CD4-positive, alpha-beta T cell (primary cell): ENCODE data around the gene PLXDC1. TPM values are rescaled to one million over a fixed set of nuclear protein-coding genes. Genes with fewer than 3 reads are reported as not detected.

Experiments
- ATAC-seq: fragments of 200-7000 bp; cut with Tn5 transposase; one replicate; pipeline ENCODE4 v1.10.0; 2022; ENCODE audit warnings: mild to moderate bottlenecking; ENCODE audit not compliant: poor library complexity
- CTCF ChIA-PET: fragments of 350-600 bp; sonication (Branson Sonifier 250); formaldehyde crosslinking; loops from one replicate; lab custom pipeline; 2021; ENCODE audit warnings: antibody characterized with exemption, inconsistent platforms; lab: Charles Lee
- POLR2A ChIA-PET: fragments of 350-600 bp; sonication (Branson Sonifier 250); formaldehyde crosslinking; loops from one replicate; lab custom pipeline; 2021; ENCODE audit warnings: antibody characterized with exemption, inconsistent platforms; lab: Charles Lee
- DNase-seq, 14 experiments: peaks; one replicate each; pipeline ENCODE4 v3.0.0-alpha.2; 2013 to 2020; ENCODE audit warnings: mixed read lengths in 2 of 14
- H3K27ac ChIP-seq, 2 donors: one replicate each; pipeline versions ENCODE4 v1.5.1 to v1.7.0; 2013; ENCODE audit warnings: low read length in 2 of 2, low read depth in 1 of 2, mild to moderate bottlenecking in 1 of 2
- H3K27me3 ChIP-seq, 2 experiments: 1 replicate in 1 of 2; 2 replicates in 1 of 2; pipeline versions ENCODE4 v1.6.1 to v1.7.0; 2013; ENCODE audit warnings: low read length in 2 of 2, control low read depth in 1 of 2, mild to moderate bottlenecking in 1 of 2, moderate library complexity in 1 of 2; ENCODE audit not compliant: insufficient read depth in 2 of 2, control insufficient read depth in 1 of 2
- H3K36me3 ChIP-seq: one replicate; pipeline ENCODE4 v1.6.1; 2013; ENCODE audit warnings: low read length, control low read depth; ENCODE audit not compliant: insufficient read depth
- H3K4me1 ChIP-seq: one replicate; pipeline ENCODE4 v1.6.1; 2013; ENCODE audit warnings: low read length, control low read depth; ENCODE audit not compliant: insufficient read depth
- H3K4me3 ChIP-seq: one replicate; pipeline ENCODE4 v1.5.1; 2013; ENCODE audit warnings: mild to moderate bottlenecking, low read length, moderate library complexity
- H3K9me3 ChIP-seq, 2 experiments: 1 replicate in 1 of 2; 2 replicates in 1 of 2; pipeline versions ENCODE4 v1.6.1 to v1.7.0; 2013; ENCODE audit warnings: low read length in 2 of 2, mild to moderate bottlenecking in 2 of 2, control low read depth in 1 of 2, moderate library complexity in 1 of 2; ENCODE audit not compliant: control insufficient read depth in 1 of 2, insufficient read depth in 1 of 2
- H3K27ac Mint-ChIP-seq: one replicate; pipeline ENCODE4 v1.8.0; 2020; ENCODE audit warnings: mixed read lengths
- H3K27me3 Mint-ChIP-seq: one replicate; pipeline ENCODE4 v1.8.0; 2021; ENCODE audit warnings: mixed read lengths
- H3K36me3 Mint-ChIP-seq: one replicate; pipeline ENCODE4 v1.8.0; 2021; ENCODE audit warnings: low read depth, mixed read lengths
- H3K4me1 Mint-ChIP-seq: one replicate; pipeline ENCODE4 v1.8.0; 2021; ENCODE audit warnings: low read depth, mixed read lengths
- H3K4me3 Mint-ChIP-seq: one replicate; pipeline ENCODE4 v1.8.0; 2020; ENCODE audit warnings: mild to moderate bottlenecking, mixed read lengths
- H3K9me3 Mint-ChIP-seq: one replicate; pipeline ENCODE4 v1.8.0; 2020; ENCODE audit warnings: mixed read lengths
- intact Hi-C, 2 experiments: fragments of 100-400 bp; cut with DNase I in 1 of 2; cut with micrococcal nuclease in 1 of 2; formaldehyde crosslinking; loops; one replicate each; pipeline versions ENCODE4 v1.15.1 to v1.9.0; 2023 to 2025; cut with DNase I, micrococcal nuclease
- total RNA-seq, 174 experiments: library from RNA in 2 of 174; stranded (reverse) in 2 of 174; gene quantifications; one replicate each; pipeline ENCODE4 v1.2.3 and lab custom pipeline; 2021 to 2026
- TF ChIP-seq, protein P1 (sequence below): fragments of 200-600 bp; IDR thresholded peaks from one replicate; pipeline ENCODE4 v1.8.0; 2022; ENCODE audit warnings: antibody characterized with exemption, mild to moderate bottlenecking

PLXDC1 gene
- total RNA-seq, 2 experiments from 2014 or later: 66.7 to 67.6 TPM

GRCh38 chr17:39197380-39198185, 46.1 kb upstream of the PLXDC1 start, which contains the start of gene CACNB1:
TSS of gene CACNB1 (minus strand) at chr17:39197669. CDS start at chr17:39197495, 174 bp downstream.
- DNase-seq: peak; percentile 25 to 83 (median 62)
- Mint-ChIP-seq H3K9me3 (no peaks in the 10 kb centered on the region), H3K27ac (peak within 1 kb of the TSS; percentile 94), H3K36me3 (peaks cover 32% of the 10 kb centered on the region), H3K4me3 (peak within 1 kb of the TSS; percentile 90), H3K27me3 (no peaks in the 10 kb centered on the region), H3K4me1 (peaks cover 65% of the 10 kb centered on the region)
- peaks cover 27% of the 10 kb centered on the region for H3K36me3 ChIP-seq
- H3K27ac ChIP-seq: peak within 1 kb of the TSS; percentile 48 to 63
- ATAC-seq: peak; percentile 46
- CTCF ChIA-PET: interaction anchor here (1.3 kb wide), 1 partner anchor 10 kb away, joined by 4 read pairs; no protein-coding TSS in a partner anchor
- peaks cover 81% of the 10 kb centered on the region for H3K4me1 ChIP-seq
- POLR2A ChIA-PET: interaction anchor here (0.6 kb wide), 1 partner anchor 344 kb away, joined by 4 read pairs; the partner anchor contains the start of gene RPL23
- H3K27me3 ChIP-seq: no peaks in the 10 kb centered on the region
- intact Hi-C loops: no loop called here
- peak within 1 kb of the TSS; percentile 90 for H3K4me3 ChIP-seq
- no peaks in the 10 kb centered on the region for H3K9me3 ChIP-seq
- TF ChIP-seq, protein P1, sequence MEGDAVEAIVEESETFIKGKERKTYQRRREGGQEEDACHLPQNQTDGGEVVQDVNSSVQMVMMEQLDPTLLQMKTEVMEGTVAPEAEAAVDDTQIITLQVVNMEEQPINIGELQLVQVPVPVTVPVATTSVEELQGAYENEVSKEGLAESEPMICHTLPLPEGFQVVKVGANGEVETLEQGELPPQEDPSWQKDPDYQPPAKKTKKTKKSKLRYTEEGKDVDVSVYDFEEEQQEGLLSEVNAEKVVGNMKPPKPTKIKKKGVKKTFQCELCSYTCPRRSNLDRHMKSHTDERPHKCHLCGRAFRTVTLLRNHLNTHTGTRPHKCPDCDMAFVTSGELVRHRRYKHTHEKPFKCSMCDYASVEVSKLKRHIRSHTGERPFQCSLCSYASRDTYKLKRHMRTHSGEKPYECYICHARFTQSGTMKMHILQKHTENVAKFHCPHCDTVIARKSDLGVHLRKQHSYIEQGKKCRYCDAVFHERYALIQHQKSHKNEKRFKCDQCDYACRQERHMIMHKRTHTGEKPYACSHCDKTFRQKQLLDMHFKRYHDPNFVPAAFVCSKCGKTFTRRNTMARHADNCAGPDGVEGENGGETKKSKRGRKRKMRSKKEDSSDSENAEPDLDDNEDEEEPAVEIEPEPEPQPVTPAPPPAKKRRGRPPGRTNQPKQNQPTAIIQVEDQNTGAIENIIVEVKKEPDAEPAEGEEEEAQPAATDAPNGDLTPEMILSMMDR: no peak

DNA sequence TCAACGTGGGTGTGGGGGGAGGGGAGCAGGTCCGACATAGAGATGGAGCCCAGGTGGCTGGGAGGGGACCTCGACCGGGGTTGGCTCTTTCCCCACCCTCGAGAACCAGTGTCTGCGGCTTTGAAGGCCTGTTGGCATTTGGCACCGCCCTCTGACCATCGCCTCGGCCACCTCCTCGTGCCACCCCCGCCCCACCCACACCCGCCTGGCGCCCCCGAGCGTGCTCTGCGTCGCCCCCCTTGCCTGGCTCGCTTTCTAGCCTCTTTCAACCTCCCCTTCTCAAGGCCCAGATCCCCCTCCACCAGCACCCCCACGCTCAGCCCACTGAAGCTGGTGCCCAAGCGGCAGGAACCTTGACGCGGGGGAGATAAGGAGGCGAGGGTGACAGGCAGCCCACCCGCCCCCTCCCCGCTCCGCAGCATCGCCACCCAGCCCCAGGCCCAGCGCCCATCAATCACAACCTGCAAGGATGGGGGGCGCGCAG, 45.4 kb upstream of the PLXDC1 start:
- no peaks in the 10 kb centered on the region for H3K27me3 ChIP-seq
- no peak overlapping the region for H3K27ac Mint-ChIP-seq
- H3K9me3 ChIP-seq: no peaks in the 10 kb centered on the region
- H3K9me3 Mint-ChIP-seq: no peaks in the 10 kb centered on the region
- peak overlapping the region; percentile 80 for H3K4me3 Mint-ChIP-seq
- POLR2A ChIA-PET: interaction anchor here (0.6 to 1.0 kb wide), 3 partner anchors 22 to 343 kb away, joined by 3 to 4 read pairs (median 3); partner anchors contain the start of gene RPL23
- peaks cover 61% of the 10 kb centered on the region for H3K4me1 Mint-ChIP-seq
- H3K4me1 ChIP-seq: peaks cover 74% of the 10 kb centered on the region
- intact Hi-C loops: no loop called here
- no peaks in the 10 kb centered on the region for H3K27me3 Mint-ChIP-seq
- peaks cover 30% of the 10 kb centered on the region for H3K36me3 Mint-ChIP-seq
- peaks cover 26% of the 10 kb centered on the region for H3K36me3 ChIP-seq
- H3K4me3 ChIP-seq: peak overlapping the region; percentile 90
- DNase-seq (peak in 2 of 14 experiments; percentile 17 to 56), ATAC-seq (no peak)
- CTCF ChIA-PET: interaction anchor here (0.8 kb wide), 1 partner anchor 22 kb away, joined by 3 read pairs; no protein-coding TSS in a partner anchor
- H3K27ac ChIP-seq: no peak overlapping the region
- TF ChIP-seq, protein P1: no peak

- Mint-ChIP-seq H3K27me3 (no peaks in the 10 kb centered on the region), H3K4me1 (peaks cover 57% of the 10 kb centered on the region), H3K36me3 (peaks cover 26% of the 10 kb centered on the region), H3K4me3 (peak overlapping the region; percentile 84), H3K27ac (peak overlapping the region; percentile 45), H3K9me3 (no peaks in the 10 kb centered on the region)
- DNase-seq: no peak
- Histone ChIP-seq H3K36me3 (peaks cover 26% of the 10 kb centered on the region), H3K4me1 (peaks cover 69% of the 10 kb centered on the region), H3K27ac (peak overlapping the region in 1 of 2 donors; percentile 50), H3K4me3 (peak overlapping the region; percentile 90), H3K27me3 (no peaks in the 10 kb centered on the region), H3K9me3 (no peaks in the 10 kb centered on the region)
- POLR2A ChIA-PET: interaction anchor here (0.6 to 1.0 kb wide), 3 partner anchors 21 to 42 kb away, joined by 3 to 4 read pairs (median 3); no protein-coding TSS in a partner anchor
- CTCF ChIA-PET: interaction anchor here (0.8 kb wide), 1 partner anchor 22 kb away, joined by 3 read pairs; no protein-coding TSS in a partner anchor
- intact Hi-C loops: no loop called here
- TF ChIP-seq, protein P1: no peak
- no peak for ATAC-seq
These were observed 44.9 kb upstream of the PLXDC1 start for GRCh38 chr17:39196241-39196807.
